RWPE1 (cell line): ENCODE data around the gene CUL3.

Experiments
- CTCF ChIA-PET: fragments of 350-600 bp; sonication (Branson Sonifier 250); formaldehyde crosslinking; extraction: SDS; loops from one replicate; lab custom pipeline; 2021; lab: Yijun Ruan, JAX
- POLR2A ChIA-PET: fragments of 400-600 bp; formaldehyde crosslinking; extraction: SDS; loops from one replicate; lab custom pipeline; 2020; ENCODE audit warnings: antibody characterized with exemption; ENCODE audit not compliant: low non-redundant PET; lab: Yijun Ruan, JAX
- DNase-seq: peaks from one replicate; pipeline ENCODE4 v3.0.0; 2012; ENCODE audit warnings: low spot score
- H3K27ac ChIP-seq: fragments of 450-650 bp; 2 replicates; pipeline ENCODE4 v1.5.1; 2017
- CTCF ChIP-seq: fragments of 450-650 bp; conservative IDR thresholded peaks from 2 replicates; pipeline ENCODE4 v1.5.1; 2017; ENCODE audit warnings: low read depth, mild to moderate bottlenecking

The CUL3 gene

GRCh38 chr2:224596289-224596688 lies 11.1 kb upstream of the CUL3 start:
- no peak for TF ChIP-seq CTCF
- DNase-seq = no peak
- ChIA-PET CTCF (no interaction called here), POLR2A (no interaction called here)
- no peak overlapping the region for H3K27ac ChIP-seq

- no peak for DNase-seq
- ChIA-PET CTCF (no interaction called here), POLR2A (no interaction called here)
- no peak overlapping the region for H3K27ac ChIP-seq
- no peak for TF ChIP-seq CTCF
Measured at GRCh38 chr2:224595518-224595917, 10.4 kb upstream of the CUL3 start.

GRCh38 chr2:224594840-224595239 lies 9.7 kb upstream of the CUL3 start:
- CTCF ChIA-PET = no interaction called here
- no peak overlapping the region for H3K27ac ChIP-seq
- DNase-seq = peak; percentile 15
- TF ChIP-seq CTCF = no peak
- POLR2A ChIA-PET = no interaction called here

- POLR2A ChIA-PET = interaction anchor here (0.5 kb wide), 1 partner anchor 10 kb away, joined by 4 read pairs; no protein-coding TSS in a partner anchor
- TF ChIP-seq CTCF = no peak
- H3K27ac ChIP-seq = no peak overlapping the region
- CTCF ChIA-PET = interaction anchor here (0.5 to 0.6 kb wide), 2 partner anchors 59 to 198 kb away, joined by 3 to 4 read pairs; no protein-coding TSS in a partner anchor
- no peak for DNase-seq
Measured at GRCh38 chr2:224591220-224591619, 6.1 kb upstream of the CUL3 start.

- peak overlapping the region; percentile 94 for H3K27ac ChIP-seq
- POLR2A ChIA-PET = no interaction called here
- TF ChIP-seq CTCF = no peak
- CTCF ChIA-PET = interaction anchor here (0.6 to 0.9 kb wide), 3 partner anchors 137 to 809 kb away, joined by 3 to 4 read pairs (median 3); no protein-coding TSS in a partner anchor
- no peak for DNase-seq
Measured at GRCh38 chr2:224586127-224586695, 1.0 kb upstream of the CUL3 start.

- no peak for TF ChIP-seq CTCF
- CTCF ChIA-PET = no interaction called here
Measured at GRCh38 chr2:224584785-224585210, 365 bp downstream of the CUL3 start.

More at GRCh38 chr2:224584785-224585210, 365 bp downstream of the CUL3 start:
- POLR2A ChIA-PET = no interaction called here
- H3K27ac ChIP-seq = peak overlapping the region; percentile 94
- DNase-seq = peak; percentile 27
